ENCODE data around the gene SH3PXD2B. TPM values are rescaled to one million over a fixed set of nuclear protein-coding genes. Genes with fewer than 3 reads are reported as not detected.

The SH3PXD2B gene
- total and polyA plus RNA-seq, 2 of the 13 experiments (the other 11 are each of a cell fraction or from before 2014, with no cell fraction given), result 3.4 to 4.6 TPM

GRCh38 chr5:172414531-172415361 is 39.6 kb downstream of the SH3PXD2B start (continued):
- no peak for TF ChIP-seq HBP1 (CRISPR knock-in tag; IDR thresholded peaks at IDR 0.05; ENCODE audit: low read depth)
- peak; percentile 55; the same call in 1 of the 2 replicates for TF ChIP-seq ZSCAN9 (CRISPR knock-in tag; IDR thresholded peaks at IDR 0.05; ENCODE audit: borderline replicate concordance)
- TF ChIP-seq SNAPC2 (CRISPR knock-in tag; IDR thresholded peaks at IDR 0.05), result peak; percentile 68; the same call in 1 of the 2 replicates
- peak; percentile 99 for TF ChIP-seq HIVEP1 (CRISPR knock-in tag; IDR thresholded peaks at IDR 0.05)
- peak; percentile 39; the same call in 1 of the 2 replicates for TF ChIP-seq STAG1 (CRISPR knock-in tag; IDR thresholded peaks at IDR 0.05)
- peak; percentile 51 for TF ChIP-seq ASH2L (IDR thresholded peaks at IDR 0.05; ENCODE audit: insufficient read length, low read depth, low read length)
- peak; percentile 80 for TF ChIP-seq PHF21A (CRISPR knock-in tag; IDR thresholded peaks at IDR 0.05)
- peak; percentile 96 for TF ChIP-seq ZNF121 (CRISPR knock-in tag; IDR thresholded peaks at IDR 0.05)
- peak; percentile 24; the same call in 1 of the 2 replicates for TF ChIP-seq TFDP2 (CRISPR knock-in tag; IDR thresholded peaks at IDR 0.05)
- peak; percentile 93 for TF ChIP-seq NR2C2 (CRISPR knock-in tag; IDR thresholded peaks at IDR 0.05; ENCODE audit: borderline replicate concordance)
- no peak for TF ChIP-seq ZNF296 (CRISPR knock-in tag; conservative IDR thresholded peaks at IDR 0.05)
- 0 out of 2 replicates have a peak, but pooled peaks have one; percentile 39 for TF ChIP-seq NFKB2 (CRISPR knock-in tag; IDR thresholded peaks at IDR 0.05; ENCODE audit: borderline replicate concordance)
- TF ChIP-seq ZNF430 (CRISPR knock-in tag; IDR thresholded peaks at IDR 0.05), result peak; percentile 63; the same call in 1 of the 2 replicates
- no peak for TF ChIP-seq FOSL1 (CRISPR knock-in tag; IDR thresholded peaks at IDR 0.05; ENCODE audit: borderline replicate concordance)
- TF ChIP-seq ZFX (CRISPR knock-in tag; IDR thresholded peaks at IDR 0.05; ENCODE audit: low read depth), result peak; percentile 48; the same call in 1 of the 2 replicates
- peak; percentile 79; the same call in 1 of the 2 replicates for TF ChIP-seq ZBTB25 (CRISPR knock-in tag; IDR thresholded peaks at IDR 0.05)
- 0 out of 2 replicates have a peak, but pooled peaks have one; percentile 82 for TF ChIP-seq ZNF878 (CRISPR knock-in tag; IDR thresholded peaks at IDR 0.05)
- peak; percentile 58 for TF ChIP-seq BCL3 (CRISPR knock-in tag; IDR thresholded peaks at IDR 0.05)
- TF ChIP-seq ARNT2 (CRISPR knock-in tag; IDR thresholded peaks at IDR 0.05; ENCODE audit: low read depth), result 0 out of 2 replicates have a peak, but pooled peaks have one; percentile 47
- 0 out of 2 replicates have a peak, but pooled peaks have one; percentile 41 for TF ChIP-seq ZBTB4 (CRISPR knock-in tag; IDR thresholded peaks at IDR 0.05; ENCODE audit: borderline replicate concordance)
